Urothelium cell line (cell line): ENCODE results near the gene B4GALT3.

Experiments used
- DNase-seq: peaks from one replicate; pipeline ENCODE4 v3.0.0; 2011; ENCODE audit warnings: low spot score, mixed read lengths
- FAIRE-seq: peaks from 2 replicates; lab custom pipeline; 2011; peaks lifted over from hg19 to GRCh38; lab: Jason Lieb, UNC

B4GALT3 gene

DNA sequence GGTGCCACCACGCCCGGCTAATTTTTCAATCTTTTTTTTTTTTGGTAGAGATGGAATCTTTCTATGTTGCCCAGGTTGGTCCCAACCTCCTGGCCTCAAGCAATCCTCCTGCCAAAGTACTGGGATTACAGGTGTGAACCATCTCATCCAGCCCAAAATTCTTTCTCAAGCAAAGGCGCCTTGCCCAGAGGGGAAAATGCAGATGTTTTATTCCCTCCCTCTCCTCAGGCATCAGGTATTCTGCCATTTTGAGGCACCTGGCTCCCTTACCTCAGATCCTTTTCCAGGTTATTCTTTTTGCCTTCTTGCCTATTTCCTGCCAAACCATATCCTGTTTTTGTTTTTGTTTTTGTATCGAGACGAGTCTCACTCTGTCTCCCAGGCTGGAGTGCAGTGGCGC is 11.1 kb upstream of the B4GALT3 start:
- no peak for FAIRE-seq
- no peak for DNase-seq

DNA sequence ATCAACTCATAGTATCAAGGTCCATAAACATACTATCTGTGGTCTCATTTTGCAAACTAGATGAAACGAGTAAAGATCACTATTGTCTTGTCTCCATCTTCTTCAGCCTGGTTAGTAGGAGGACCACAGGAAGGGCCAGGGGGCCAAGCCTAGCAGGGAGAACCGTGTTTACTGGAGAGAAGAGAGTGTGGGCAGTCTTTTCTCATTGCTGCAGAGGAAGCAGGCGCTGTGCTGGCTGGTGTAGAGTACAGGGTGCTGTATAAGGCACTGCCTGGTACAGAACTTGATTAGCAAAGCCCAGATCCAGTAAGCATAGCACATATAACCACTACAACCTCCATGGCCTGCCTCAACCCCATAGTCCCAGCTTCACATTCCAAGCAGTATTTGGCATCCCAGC is 10.0 kb upstream of the B4GALT3 start:
- DNase-seq, result no peak
- FAIRE-seq, result no peak

- no peak for FAIRE-seq
- no peak for DNase-seq
These were observed 8.5 kb upstream of the B4GALT3 start for GRCh38 chr1:161185732-161186311.

DNA sequence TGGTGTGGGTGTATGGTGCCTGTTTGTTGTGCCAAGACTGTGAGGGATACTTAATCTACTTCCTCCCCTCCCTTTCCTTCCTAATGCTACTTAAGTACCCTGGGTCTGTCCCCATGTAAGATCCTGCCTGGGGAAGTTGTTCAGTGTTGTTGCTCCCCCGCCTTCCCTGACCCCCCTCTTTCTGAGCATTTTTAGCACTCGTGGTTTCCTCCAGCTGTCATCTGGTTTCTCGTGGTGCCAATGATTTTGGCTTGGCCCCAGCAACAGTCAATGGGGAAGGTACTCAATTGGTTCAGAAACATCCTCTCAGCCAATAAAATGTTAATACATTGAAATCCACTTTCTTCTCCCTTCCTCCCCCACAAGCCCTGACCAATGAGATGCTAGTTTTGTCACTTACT is 8.0 kb upstream of the B4GALT3 start:
- FAIRE-seq, result no peak
- no peak for DNase-seq

DNA sequence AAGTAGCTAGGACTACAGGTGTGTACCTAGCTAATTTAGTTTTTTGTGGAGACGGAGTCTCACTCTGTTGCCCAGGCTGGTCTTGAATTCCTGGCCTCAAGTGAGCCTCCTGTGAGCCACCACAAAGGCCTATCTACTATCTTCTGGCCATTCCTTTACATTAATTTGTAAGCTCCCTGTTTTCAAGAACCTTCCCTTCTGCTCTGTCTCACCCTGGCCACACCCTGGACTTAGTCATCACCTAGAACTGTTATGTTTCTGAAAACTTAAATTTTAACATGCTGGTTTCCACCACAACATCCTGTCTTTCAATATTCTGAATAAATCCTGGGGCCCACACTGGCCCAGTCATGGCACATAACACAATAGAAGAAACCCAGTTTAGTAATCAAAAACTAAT is 4.9 kb upstream of the B4GALT3 start:
- DNase-seq, result no peak
- no peak for FAIRE-seq

DNA sequence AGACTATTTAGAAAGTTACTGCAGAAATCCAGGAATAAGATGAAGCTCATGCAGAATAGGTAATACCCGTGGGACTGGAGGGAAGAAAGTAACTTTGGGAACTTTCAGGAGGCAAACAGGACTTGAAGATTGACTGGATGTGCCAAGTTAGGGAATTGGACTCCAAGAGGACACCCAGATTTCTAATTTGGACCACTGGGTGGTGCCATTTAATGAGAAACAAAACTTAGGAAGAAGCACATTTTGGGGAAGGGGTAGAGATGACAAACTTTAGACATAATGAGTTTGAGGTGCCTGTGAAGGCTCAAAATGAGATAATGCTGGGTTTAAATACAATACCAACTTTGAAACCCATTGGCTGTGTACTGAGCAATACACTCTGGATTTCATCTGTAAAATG is 3.3 kb upstream of the B4GALT3 start:
- no peak for FAIRE-seq
- DNase-seq, result no peak

DNA sequence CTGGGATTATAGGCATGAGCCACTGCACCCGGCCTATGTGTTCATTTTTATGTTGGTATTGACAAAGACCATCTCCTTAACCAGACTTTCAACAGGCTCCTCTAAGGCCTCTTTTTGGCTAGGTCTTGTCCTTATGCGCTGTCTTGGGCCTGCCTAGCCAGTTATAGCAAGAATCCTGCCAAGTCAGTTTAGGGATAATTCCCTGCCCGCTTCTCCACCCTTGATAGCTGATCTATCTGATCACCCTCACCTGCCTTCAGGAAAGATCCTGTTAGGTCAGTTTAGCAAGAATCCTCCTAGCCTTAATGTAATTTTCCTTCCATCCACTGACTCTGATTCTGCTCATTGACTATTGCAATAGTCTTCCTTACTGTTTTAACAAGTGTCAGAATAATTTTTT is 2.4 kb upstream of the B4GALT3 start:
- FAIRE-seq, result no peak
- no peak for DNase-seq

GRCh38 chr1:161177936-161178244 is 583 bp upstream of the B4GALT3 start:
- FAIRE-seq, result no peak
- DNase-seq, result no peak

GRCh38 chr1:161176468-161177111 is 717 bp downstream of the B4GALT3 start:
- DNase-seq (no peak), FAIRE-seq (no peak)

DNA sequence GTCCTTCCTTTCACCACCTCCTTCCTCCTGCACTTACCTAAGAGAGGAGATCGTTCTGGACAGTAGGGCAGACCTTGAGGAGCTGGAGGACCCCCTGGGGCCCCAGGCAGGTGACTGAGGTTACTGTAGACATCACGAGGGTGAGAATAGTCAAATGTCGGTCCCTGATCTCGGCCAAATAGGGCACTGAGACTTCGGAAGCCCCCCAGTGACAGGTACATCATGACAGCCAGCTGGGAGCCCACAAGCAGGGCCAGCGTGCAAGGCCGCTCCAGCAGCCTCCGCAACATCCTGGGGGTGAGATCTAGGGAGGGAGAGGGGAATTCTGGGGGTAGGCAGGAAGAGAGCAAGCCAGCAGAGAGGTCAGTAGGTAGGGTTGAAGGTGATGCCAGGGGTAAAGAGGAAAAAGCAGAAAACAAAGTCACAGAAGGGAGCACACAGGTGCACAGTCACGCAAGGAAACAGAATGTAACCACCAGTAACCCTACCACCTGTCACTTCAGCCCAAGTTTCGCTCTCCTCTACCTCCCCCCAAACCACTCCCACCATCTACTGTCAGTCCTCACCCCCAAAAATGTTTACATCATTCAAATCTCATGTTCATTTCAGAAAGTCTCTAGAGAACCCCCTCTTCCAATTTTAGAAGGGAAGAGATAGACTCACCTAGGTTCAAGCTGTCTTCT is 1.4 kb downstream of the B4GALT3 start:
- no peak for FAIRE-seq

DNA sequence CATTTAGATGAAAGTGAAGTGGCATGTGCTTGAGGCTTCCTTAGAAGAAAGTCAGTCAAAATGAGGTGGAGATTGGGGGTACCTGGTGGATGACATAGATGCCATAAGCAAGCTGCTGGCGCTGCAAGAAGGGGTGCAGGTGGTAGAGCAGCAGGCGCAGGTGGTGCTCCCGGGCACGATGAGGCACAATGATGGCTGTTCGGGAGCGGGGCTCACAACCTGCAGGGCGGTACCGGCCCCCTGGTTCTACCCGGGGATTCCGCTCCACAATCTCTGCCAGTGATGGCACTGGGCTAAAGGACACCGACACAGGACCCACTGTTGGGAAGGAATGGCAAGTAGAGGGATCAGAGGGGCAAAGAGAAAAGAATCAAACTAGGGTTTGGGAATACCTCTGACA is 2.4 kb downstream of the B4GALT3 start:
- DNase-seq (no peak), FAIRE-seq (no peak)

More for the DNA sequence above, 1.4 kb downstream of the B4GALT3 start:
- DNase-seq, result no peak

- DNase-seq, result no peak
- FAIRE-seq, result no peak
These were observed 3.6 kb downstream of the B4GALT3 start for GRCh38 chr1:161173711-161174110.

DNA sequence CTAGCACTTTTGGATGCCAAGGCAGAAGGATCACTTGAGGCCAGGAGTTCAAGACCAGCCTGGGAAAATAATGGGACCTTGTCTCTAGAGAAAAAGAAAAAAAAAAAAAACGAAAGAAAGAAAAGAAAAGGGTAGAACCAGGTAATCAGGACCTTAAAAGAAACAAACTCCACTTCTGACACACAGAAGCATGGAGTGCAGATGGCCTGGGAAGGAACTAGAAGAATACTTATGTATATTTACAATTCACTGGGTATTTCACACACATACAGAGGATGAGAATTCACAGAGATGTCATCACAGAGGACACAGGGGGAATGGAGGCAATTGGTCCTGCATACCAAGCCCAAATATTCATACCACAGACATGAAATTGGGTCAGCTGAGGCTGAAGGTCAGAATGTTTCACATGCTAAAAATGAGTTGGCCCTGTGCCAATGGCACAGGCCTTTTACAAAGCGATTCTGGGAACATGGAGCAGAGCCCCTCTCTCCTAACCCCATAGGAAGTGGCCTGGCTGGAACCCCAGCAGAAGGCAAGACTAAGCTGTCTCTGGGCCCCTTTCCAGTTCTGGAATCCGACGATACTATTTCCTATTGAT is 4.4 kb downstream of the B4GALT3 start:
- FAIRE-seq (no peak), DNase-seq (no peak)

- no peak for DNase-seq
- FAIRE-seq, result no peak
These were observed 5.0 kb downstream of the B4GALT3 start for GRCh38 chr1:161172349-161172748.

GRCh38 chr1:161171696-161172095 is 5.6 kb downstream of the B4GALT3 start:
- DNase-seq (no peak), FAIRE-seq (no peak)

- FAIRE-seq (no peak), DNase-seq (no peak)
These were observed 6.1 kb downstream of the B4GALT3 start for GRCh38 chr1:161171191-161171590.

- DNase-seq, result no peak
- FAIRE-seq, result no peak
These were observed 8.4 kb downstream of the B4GALT3 start for GRCh38 chr1:161168906-161169305.

DNA sequence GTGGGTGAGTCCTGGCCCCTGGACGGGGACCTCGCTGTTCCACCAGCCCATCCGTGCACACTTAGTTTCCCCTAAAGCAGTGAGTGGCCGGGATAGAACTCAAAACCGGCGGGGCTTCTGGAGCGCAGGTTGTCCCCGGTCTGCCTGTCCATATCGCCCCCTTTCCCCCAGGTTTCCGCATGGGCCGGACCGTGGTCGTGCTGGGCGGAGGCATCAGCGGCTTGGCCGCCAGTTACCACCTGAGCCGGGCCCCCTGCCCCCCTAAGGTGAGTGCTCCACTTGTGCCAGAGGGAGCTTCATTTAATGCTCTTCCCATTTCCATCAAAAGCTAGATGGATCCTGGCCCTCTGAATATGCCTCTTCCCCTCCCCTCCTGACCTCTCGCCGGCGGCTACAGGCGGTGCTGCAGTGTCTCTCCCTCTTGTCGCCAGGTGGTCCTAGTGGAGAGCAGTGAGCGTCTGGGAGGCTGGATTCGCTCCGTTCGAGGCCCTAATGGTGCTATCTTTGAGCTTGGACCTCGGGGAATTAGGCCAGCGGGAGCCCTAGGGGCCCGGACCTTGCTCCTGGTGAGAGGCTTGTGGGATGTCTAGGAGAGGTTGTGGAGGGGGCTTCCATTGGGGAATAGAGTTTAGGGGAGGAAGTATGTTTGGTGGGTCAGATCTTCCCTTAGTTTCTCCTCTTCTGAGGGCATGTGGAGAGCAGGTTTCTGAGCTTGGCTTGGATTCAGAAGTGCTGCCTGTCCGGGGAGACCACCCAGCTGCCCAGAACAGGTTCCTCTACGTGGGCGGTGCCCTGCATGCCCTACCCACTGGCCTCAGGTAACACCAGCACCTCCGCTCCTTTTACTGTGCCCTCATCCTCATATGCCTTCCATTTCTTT is 10.4 kb downstream of the B4GALT3 start:
- DNase-seq (no peak), FAIRE-seq (no peak)

- FAIRE-seq, result peak; percentile 5
These were observed 11.3 kb downstream of the B4GALT3 start, which contains the start of gene PPOX for GRCh38 chr1:161165742-161166668. Gene PPOX, plus strand, starts transcription at chr1:161166426. Its CDS starts 422 bp downstream, at chr1:161166848.

More at GRCh38 chr1:161165742-161166668, 11.3 kb downstream of the B4GALT3 start, which contains the start of gene PPOX:
- peak; percentile 93 for DNase-seq
